Astrocyte of the spinal cord (primary cell): Measurements from ENCODE around the gene ZNF664.

ENCODE experiments used
- DNase-seq: peaks from one replicate; pipeline ENCODE4 v3.0.0; 2011; ENCODE audit warnings: low read depth, low spot score
- H3K4me3 ChIP-seq: 2 replicates; pipeline ENCODE4 v1.5.1; 2011; ENCODE audit warnings: low read depth, mild to moderate bottlenecking, low read length, moderate library complexity
- in situ Hi-C: cut with HindIII; loops from 2 replicates; pipeline ENCODE4 v1.10.0; 2017; ENCODE audit warnings: low sequenced_read_pairs
- TF ChIP-seq, protein P1 (sequence below): IDR thresholded peaks from 2 replicates; pipeline ENCODE4 v1.5.1; 2012; ENCODE audit warnings: low read depth, mild to moderate bottlenecking, low read length, inconsistent platforms

The ZNF664 gene

DNA sequence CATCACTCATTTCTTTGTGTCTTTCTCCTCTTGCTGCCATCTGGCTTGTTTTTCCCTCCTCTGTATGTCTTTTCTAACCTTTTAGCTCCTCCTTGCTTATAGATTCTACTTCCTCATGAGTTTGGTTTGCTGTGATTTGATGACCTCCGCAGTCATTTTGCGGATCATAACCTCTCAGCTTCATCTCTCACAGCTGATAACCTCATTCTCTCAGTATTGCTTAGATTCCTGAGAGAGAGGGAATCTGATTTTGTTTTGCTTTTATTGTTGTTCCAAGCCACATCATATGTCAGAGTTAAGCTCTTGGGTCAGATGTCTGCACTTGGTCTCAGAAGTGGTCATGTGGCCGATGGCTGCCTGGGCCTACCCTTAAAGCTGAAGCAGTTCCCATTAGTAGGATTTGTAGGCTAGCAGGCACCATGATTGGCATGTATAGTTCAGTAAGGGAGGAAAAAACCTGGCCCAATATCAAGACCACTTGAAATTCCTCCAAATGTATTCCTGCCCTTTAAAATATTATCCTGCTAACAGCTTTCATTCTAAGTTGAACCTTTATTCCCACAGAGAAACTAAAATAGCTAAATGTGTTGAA is 13.5 kb downstream of the ZNF664 start:
- TF ChIP-seq, protein P1, sequence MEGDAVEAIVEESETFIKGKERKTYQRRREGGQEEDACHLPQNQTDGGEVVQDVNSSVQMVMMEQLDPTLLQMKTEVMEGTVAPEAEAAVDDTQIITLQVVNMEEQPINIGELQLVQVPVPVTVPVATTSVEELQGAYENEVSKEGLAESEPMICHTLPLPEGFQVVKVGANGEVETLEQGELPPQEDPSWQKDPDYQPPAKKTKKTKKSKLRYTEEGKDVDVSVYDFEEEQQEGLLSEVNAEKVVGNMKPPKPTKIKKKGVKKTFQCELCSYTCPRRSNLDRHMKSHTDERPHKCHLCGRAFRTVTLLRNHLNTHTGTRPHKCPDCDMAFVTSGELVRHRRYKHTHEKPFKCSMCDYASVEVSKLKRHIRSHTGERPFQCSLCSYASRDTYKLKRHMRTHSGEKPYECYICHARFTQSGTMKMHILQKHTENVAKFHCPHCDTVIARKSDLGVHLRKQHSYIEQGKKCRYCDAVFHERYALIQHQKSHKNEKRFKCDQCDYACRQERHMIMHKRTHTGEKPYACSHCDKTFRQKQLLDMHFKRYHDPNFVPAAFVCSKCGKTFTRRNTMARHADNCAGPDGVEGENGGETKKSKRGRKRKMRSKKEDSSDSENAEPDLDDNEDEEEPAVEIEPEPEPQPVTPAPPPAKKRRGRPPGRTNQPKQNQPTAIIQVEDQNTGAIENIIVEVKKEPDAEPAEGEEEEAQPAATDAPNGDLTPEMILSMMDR, result no peak
- in situ Hi-C loops, result no loop called here
- no peak overlapping the region for H3K4me3 ChIP-seq
- DNase-seq, result no peak

DNA sequence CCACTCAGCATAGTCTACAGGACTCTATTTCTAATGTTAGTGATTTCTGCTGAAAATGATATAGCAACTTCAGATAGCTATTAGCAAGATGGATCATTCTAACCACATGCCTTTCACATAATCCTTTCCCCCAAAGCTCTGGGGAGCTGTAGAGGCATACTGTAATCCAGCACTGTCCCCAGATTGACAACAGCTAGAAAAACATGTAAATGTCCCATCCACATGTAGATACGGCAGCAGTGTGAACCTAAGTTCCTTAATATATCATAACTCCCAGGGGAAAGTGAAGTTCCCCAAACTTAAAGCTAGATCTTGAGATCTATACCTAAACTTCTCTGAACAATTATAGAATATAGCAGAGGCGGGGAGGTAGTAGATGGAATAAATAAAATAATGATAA is 14.0 kb downstream of the ZNF664 start:
- TF ChIP-seq, protein P1, result no peak
- in situ Hi-C loops, result no loop called here
- H3K4me3 ChIP-seq, result no peak overlapping the region
- no peak for DNase-seq

DNA sequence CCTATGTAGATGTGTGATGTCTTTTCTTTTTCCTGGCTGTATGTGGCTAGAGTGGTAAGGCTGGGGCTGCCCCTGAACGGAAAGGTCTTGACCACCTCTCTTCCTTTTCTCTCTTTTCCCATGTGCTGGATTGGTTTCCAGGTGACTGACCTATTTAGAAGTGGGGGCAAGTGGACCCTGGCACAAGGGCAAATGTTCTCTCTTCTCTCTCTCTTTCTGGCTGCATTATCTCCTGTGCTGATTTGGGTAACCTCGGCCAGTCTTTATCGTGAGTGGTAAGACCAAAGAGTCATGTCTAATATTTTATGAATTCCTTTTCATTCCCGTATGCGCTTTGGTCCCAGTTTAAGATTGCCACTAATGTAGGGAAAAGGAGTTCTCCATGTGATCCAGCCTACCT is 16.2 kb downstream of the ZNF664 start:
- no peak overlapping the region for H3K4me3 ChIP-seq
- in situ Hi-C loops, result no loop called here
- TF ChIP-seq, protein P1, result no peak
- DNase-seq, result no peak

DNA sequence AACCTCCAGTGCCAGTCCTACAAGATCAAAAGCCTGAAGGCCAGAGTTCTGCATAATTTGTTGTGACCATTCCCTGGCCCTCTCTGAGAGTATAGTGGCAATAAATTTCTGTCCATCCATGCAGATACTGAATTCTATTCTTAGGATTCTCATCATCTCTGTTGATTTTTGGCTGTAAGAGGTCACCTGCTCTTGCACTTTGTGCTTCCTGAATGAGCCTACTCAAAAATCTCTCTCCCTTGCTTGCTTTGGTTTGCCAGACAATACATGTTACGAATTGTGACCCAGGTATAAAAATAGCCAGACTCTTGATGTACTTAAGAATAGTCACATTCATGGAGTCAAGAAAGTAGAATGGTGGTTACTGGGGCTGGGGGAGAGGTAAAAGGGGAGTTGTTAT is 16.7 kb downstream of the ZNF664 start:
- no peak for DNase-seq
- no peak overlapping the region for H3K4me3 ChIP-seq
- in situ Hi-C loops, result no loop called here
- TF ChIP-seq, protein P1, result no peak

DNA sequence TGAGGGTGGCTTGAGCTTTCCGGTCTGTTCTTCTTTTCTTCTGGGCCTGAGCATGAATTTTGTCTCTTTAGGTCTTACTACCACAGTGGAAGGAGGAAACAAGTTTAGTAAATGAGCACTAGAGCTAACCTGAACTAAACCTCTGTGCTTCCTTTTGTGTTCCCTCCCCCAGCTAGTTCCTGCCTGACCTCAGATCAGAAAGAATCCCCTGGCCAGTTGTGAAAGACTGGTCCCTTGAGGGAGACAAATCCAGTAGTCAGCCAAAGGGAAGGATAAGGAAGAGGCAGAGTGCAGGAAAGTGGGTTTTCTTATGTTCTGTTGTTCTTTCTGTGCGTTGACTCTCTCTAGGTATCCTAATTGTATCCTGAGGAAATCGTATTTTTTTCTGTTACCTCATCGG is 17.5 kb downstream of the ZNF664 start:
- H3K4me3 ChIP-seq, result no peak overlapping the region
- in situ Hi-C loops, result no loop called here
- TF ChIP-seq, protein P1, result no peak
- no peak for DNase-seq

DNA sequence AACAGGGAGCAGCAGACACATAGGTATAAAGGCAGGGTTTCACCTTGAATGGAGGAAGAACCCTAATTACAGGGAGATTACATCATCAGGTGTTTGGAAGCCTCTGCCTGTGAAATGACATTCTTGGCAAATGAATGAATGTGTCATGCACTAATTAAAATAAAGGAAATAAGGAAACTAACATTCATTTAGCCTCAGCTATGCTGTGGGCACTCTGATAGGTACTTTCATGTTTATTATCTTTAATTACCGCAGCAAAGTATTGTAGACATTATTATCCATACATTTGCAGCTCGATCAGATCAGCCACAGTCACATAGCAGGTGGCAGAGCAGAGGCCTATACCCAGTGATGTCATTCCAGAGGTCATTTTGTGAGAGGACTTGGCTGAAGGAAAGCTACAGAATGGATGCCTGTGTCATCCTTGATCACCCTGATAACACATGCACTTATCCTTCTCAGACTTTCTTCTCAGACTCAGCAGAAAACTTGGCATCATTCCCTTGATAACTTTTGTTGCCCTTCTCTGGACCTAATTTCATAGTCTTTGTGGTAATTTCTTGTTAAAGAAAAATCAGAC is 18.4 kb downstream of the ZNF664 start:
- H3K4me3 ChIP-seq, result no peak overlapping the region
- TF ChIP-seq, protein P1, result no peak
- in situ Hi-C loops, result no loop called here
- DNase-seq, result no peak
